Measurements from ENCODE around the gene OCEL1.

DNA sequence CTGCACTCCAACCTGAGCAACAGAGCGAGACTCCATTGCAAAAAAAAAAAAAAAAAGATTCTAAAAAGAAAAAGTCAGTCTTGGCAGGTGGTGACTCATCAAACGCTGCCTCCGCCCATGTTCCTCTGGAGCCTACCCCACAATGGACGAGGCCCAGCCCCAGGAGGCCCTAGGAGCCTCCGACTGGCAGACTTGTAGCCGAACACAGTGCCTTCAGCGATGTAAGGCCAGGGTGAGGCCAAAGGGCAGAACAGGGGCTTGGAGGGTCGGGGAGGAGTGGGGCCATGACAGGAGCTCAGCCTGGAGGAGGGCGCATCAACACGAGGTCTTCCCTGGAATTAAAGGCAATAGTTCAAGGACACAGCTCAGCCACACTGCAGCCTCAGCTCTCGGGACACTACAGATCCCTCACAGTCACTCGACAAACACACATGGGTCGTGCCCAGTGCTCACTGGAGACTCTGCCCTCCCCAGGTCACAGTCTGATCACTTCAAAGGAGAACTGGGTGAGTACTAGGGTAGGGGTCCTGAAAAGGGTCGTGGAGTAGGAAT, 5.7 kb upstream of the OCEL1 start:
- TF ChIP-seq, protein P1, sequence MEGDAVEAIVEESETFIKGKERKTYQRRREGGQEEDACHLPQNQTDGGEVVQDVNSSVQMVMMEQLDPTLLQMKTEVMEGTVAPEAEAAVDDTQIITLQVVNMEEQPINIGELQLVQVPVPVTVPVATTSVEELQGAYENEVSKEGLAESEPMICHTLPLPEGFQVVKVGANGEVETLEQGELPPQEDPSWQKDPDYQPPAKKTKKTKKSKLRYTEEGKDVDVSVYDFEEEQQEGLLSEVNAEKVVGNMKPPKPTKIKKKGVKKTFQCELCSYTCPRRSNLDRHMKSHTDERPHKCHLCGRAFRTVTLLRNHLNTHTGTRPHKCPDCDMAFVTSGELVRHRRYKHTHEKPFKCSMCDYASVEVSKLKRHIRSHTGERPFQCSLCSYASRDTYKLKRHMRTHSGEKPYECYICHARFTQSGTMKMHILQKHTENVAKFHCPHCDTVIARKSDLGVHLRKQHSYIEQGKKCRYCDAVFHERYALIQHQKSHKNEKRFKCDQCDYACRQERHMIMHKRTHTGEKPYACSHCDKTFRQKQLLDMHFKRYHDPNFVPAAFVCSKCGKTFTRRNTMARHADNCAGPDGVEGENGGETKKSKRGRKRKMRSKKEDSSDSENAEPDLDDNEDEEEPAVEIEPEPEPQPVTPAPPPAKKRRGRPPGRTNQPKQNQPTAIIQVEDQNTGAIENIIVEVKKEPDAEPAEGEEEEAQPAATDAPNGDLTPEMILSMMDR (IDR thresholded peaks at IDR 0.05; ENCODE audit: borderline replicate concordance, extremely low read depth, low read length, poor library complexity, severe bottlenecking), result no peak
- TF ChIP-seq EZH2 (IDR thresholded peaks at IDR 0.05; ENCODE audit: borderline replicate concordance, low read depth, low read length, severe bottlenecking), result no peak
